ENCODE measurements around the gene C17orf50. TPM values are rescaled to one million over a fixed set of nuclear protein-coding genes. Genes with fewer than 3 reads are reported as not detected.

C17orf50 gene
- total RNA-seq, 4 donors from 2014 or later: not detected

DNA sequence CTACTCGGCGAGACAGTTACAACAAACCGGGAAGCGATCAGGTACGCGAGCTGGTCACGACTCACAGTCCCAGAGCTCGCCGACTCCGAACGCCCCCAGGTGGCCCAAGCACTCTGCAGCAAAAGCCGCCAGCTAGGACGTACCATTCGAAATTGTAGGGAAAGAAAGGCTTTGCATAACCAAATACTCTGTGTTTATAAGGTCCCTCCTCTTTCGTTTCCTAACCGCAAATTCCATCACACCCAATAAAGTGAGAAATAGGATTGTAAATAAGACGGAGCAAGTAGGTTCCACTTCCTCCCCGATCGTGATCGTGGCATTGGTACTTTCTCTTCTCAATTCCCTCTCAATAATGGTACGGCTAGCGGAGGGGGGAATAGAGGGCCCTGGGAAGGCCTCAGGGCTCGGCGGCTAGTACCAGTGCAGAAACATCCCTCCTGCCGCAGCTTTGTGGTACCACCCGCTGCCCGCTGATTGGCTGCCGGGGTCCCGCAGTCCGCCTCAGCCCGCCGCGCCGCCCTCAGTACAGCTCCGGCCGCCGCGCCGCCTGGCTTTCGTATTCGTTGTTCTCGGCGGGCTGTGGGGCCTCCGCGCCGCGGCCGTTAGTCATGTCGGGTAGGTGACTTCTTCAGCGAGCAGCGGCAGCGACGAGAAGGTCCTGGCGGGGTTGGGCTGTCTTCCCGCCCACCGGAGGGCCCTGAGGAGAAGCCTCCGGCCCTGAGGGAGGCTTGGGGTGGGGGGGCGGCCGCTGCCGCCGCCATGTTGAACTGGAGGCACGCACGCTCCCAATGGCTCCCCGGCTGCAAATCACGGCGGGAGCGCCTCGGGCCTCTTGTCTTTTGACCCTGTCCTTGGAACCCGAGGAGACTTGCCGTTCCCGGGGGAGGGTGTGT, 48.5 kb downstream of the C17orf50 start, which contains the start of gene TAF15:
Gene TAF15, plus strand, starts transcription at position 523 of the 893 bp plus-strand sequence. Its CDS starts 86 bp downstream, at position 609.
- WGBS, 2 donors: 0% methylated on average over 26 to 64 of the region's 71 CpGs
- TF ChIP-seq EP300 (IDR thresholded peaks at IDR 0.05) (peak; percentile 42 to 100), POLR2A (IDR thresholded peaks at IDR 0.05) (peak; percentile 99)
- TF ChIP-seq, protein P1, sequence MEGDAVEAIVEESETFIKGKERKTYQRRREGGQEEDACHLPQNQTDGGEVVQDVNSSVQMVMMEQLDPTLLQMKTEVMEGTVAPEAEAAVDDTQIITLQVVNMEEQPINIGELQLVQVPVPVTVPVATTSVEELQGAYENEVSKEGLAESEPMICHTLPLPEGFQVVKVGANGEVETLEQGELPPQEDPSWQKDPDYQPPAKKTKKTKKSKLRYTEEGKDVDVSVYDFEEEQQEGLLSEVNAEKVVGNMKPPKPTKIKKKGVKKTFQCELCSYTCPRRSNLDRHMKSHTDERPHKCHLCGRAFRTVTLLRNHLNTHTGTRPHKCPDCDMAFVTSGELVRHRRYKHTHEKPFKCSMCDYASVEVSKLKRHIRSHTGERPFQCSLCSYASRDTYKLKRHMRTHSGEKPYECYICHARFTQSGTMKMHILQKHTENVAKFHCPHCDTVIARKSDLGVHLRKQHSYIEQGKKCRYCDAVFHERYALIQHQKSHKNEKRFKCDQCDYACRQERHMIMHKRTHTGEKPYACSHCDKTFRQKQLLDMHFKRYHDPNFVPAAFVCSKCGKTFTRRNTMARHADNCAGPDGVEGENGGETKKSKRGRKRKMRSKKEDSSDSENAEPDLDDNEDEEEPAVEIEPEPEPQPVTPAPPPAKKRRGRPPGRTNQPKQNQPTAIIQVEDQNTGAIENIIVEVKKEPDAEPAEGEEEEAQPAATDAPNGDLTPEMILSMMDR (IDR thresholded peaks at IDR 0.05): peak; percentile 60 to 82 (median 69)
- Histone ChIP-seq H3K27me3 (no peaks in the 10 kb centered on the region), H3K36me3 (no peaks in the 10 kb centered on the region), H3K27ac (peak within 1 kb of the TSS; percentile 89 to 98 (median 94)), H3K4me3 (peak within 1 kb of the TSS; percentile 81 to 98 (median 90)), H3K4me1 (peaks cover 0 to 55% (median 34%) of the 10 kb centered on the region in 4 donors), H3K9me3 (no peaks in the 10 kb centered on the region)
- peak; percentile 92 for DNase-seq (ENCODE audit: low spot score in 2 of 2)

DNA sequence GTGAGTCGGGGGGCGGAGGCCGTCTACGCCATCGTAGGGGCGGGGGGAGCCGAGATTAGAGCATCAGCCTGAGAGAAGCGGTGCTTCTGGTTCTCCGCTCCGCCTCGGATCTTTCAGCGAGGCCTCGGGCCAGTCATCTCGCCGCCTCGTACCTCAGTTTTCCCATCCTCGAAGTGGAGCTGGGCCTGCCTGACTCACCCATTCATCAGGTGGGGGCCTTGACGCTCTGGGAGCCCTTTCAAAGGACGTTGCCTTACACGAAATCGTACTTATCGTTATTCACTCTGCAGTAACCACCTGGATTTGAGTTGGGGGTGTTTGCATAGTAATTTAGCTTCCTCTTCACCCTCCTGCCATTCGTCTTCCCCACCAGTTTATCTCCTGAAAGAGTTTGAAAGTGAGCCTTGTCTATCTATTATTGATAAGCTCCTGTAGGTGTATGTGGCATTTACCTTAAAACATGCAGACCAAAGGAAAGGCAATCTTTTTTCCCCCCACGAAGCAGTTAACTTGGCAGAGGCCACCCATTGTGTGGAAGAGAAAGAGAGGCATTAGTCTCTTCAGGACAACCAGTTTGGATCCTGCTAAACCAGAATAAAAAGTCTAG, 49.3 kb downstream of the C17orf50 start:
- no peak for TF ChIP-seq EP300 (IDR thresholded peaks at IDR 0.05)
- TF ChIP-seq, protein P1 (IDR thresholded peaks at IDR 0.05): no peak
- TF ChIP-seq POLR2A (IDR thresholded peaks at IDR 0.05): no peak
- H3K27me3 ChIP-seq: no peaks in the 10 kb centered on the region
- peak overlapping the region; percentile 89 to 98 (median 94) for H3K27ac ChIP-seq
- peak overlapping the region; percentile 81 to 98 (median 90) for H3K4me3 ChIP-seq
- H3K9me3 ChIP-seq: no peaks in the 10 kb centered on the region
- H3K36me3 ChIP-seq: no peaks in the 10 kb centered on the region
- peaks cover 0 to 57% (median 36%) of the 10 kb centered on the region in 4 donors for H3K4me1 ChIP-seq
- DNase-seq (ENCODE audit: low spot score in 2 of 2): no peak
- WGBS, 2 donors: 0% methylated on average over 12 to 17 of the region's 24 CpGs

DNA sequence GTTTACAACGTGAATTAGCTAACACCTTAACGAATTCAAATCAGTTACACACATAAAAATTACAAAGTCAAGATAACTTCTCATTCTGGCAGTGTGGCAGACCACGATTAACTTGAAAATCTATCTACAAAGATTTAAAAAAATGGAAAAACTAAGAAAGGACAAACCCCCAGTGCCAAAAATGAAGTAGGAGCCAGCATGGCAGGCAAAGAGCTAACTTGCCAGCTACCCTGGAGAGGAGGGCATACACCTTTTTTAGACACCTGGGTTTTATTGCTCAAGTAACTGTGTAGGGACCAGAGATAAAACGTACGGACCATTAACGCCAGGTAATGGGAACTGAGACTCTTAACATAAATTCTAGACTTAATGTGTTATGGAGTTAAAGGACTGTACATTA, 51.1 kb downstream of the C17orf50 start:
- 80 to 83% methylated on average over 6 of the region's 6 CpGs for WGBS, 2 donors
- Histone ChIP-seq H3K27me3 (no peaks in the 10 kb centered on the region), H3K4me1 (peaks cover 0 to 70% (median 36%) of the 10 kb centered on the region in 4 donors), H3K9me3 (no peaks in the 10 kb centered on the region), H3K27ac (no peak overlapping the region), H3K4me3 (no peak overlapping the region), H3K36me3 (no peaks in the 10 kb centered on the region)
- TF ChIP-seq POLR2A (IDR thresholded peaks at IDR 0.05): no peak
- TF ChIP-seq, protein P1 (IDR thresholded peaks at IDR 0.05): no peak
- TF ChIP-seq EP300 (IDR thresholded peaks at IDR 0.05): no peak
- no peak for DNase-seq (ENCODE audit: low spot score in 2 of 2)

DNA sequence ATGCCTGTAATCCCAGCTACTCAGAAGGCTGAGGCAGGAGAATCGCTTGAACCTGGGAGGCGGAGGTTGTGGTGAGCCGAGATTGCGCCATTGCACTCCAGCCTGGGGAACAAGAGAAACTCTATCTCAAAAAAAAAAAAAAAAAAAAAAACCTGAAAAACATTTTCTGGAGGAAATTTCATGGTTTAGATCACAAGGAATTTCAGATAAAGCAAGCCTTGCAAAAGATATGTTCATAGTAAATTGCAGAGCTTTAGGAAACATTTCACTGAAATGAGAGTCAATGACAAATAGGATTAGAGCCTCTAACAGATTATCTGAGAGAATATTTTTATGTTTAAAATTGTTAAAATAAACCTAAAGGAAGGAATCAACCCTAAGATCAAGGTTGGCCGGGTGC, 51.8 kb downstream of the C17orf50 start:
- no peak for DNase-seq (ENCODE audit: low spot score in 2 of 2)
- TF ChIP-seq, protein P1 (IDR thresholded peaks at IDR 0.05): no peak
- TF ChIP-seq POLR2A (IDR thresholded peaks at IDR 0.05) (no peak), EP300 (IDR thresholded peaks at IDR 0.05) (no peak)
- Histone ChIP-seq H3K27me3 (no peaks in the 10 kb centered on the region), H3K4me1 (peaks cover 0 to 77% (median 36%) of the 10 kb centered on the region in 4 donors), H3K4me3 (no peak overlapping the region), H3K9me3 (no peaks in the 10 kb centered on the region), H3K36me3 (no peaks in the 10 kb centered on the region), H3K27ac (no peak overlapping the region)
- 88 to 91% methylated on average over 5 of the region's 5 CpGs for WGBS, 2 donors

Other genes with a start within 250 kb of the C17orf50 start
- gene SLFN12L, start 223.2 kb upstream of the C17orf50 start, total RNA-seq: 1 to 10 TPM; 1.2 to 2.0 (median 1.4) TPM
- not detected for gene SLFN14, start 200.1 kb upstream of the C17orf50 start, total RNA-seq
- gene PEX12, start 182.3 kb upstream of the C17orf50 start, total RNA-seq: 10 to 100 TPM in 2 of 4 donors, 1 to 10 TPM in 2; 4.2 to 10.8 (median 9.7) TPM
- gene AP2B1, start 173.6 kb upstream of the C17orf50 start, total RNA-seq: 10 to 100 TPM; 59.9 to 77.7 (median 62.0) TPM
- gene RASL10B, start 29.2 kb upstream of the C17orf50 start, total RNA-seq: 10 to 100 TPM in 3 of 4 donors, 1 to 10 TPM in 1; 8.4 to 25.3 (median 21.9) TPM
- 1 to 10 TPM in 3 of 4 donors, under 1 TPM in 1; 0.84 to 1.4 (median 1.1) TPM for gene GAS2L2, start 7.6 kb upstream of the C17orf50 start, total RNA-seq
- gene MMP28, start 34.8 kb downstream of the C17orf50 start, total RNA-seq: 100 to 1,000 TPM in 3 of 4 donors, 10 to 100 TPM in 1; 71.7 to 174 (median 136) TPM
- gene TAF15, start 48.6 kb downstream of the C17orf50 start, total RNA-seq: 100 to 1,000 TPM in 1 of 4 donors, 10 to 100 TPM in 3; 62.8 to 115 (median 88.4) TPM
- gene HEATR9, start 108.0 kb downstream of the C17orf50 start, total RNA-seq: not detected
- gene CCL5, start 119.5 kb downstream of the C17orf50 start, total RNA-seq: 1 to 10 TPM in 3 of 4 donors, not detected in 1; 1.1 to 3.8 (median 1.4) TPM
- not detected for gene RDM1, start 169.9 kb downstream of the C17orf50 start, total RNA-seq
- not detected for gene LYZL6, start 182.8 kb downstream of the C17orf50 start, total RNA-seq
- not detected for gene CCL16, start 220.6 kb downstream of the C17orf50 start, total RNA-seq
- 10 to 100 TPM; 14.4 to 62.6 (median 25.8) TPM for gene CCL14, start 225.8 kb downstream of the C17orf50 start, total RNA-seq
- gene CCL15, start 240.7 kb downstream of the C17orf50 start, total RNA-seq: not detected

Data from tibial nerve (tissue), 4 donors.